HUES48 (cell line): Measurements from ENCODE around the gene UROD.
"Not testable (repeated sequence)": the region's sequence is repeated elsewhere in the genome, so short reads cannot be mapped to it uniquely, and the experiment has no call there.

ENCODE experiments used
- H3K27ac ChIP-seq: one replicate; pipeline ENCODE4 v1.7.0; 2013; ENCODE audit warnings: low read depth, low read length, inconsistent platforms
- H3K27me3 ChIP-seq: 2 replicates; pipeline ENCODE4 v1.6.1; 2013; ENCODE audit warnings: mild to moderate bottlenecking, low read length; ENCODE audit not compliant: control insufficient read depth, insufficient read depth
- H3K36me3 ChIP-seq: 2 replicates; pipeline ENCODE4 v1.6.1; 2013; ENCODE audit warnings: low read length; ENCODE audit not compliant: control insufficient read depth, insufficient read depth
- H3K4me1 ChIP-seq: 2 replicates; pipeline ENCODE4 v1.6.1; 2013; ENCODE audit warnings: mild to moderate bottlenecking, low read length; ENCODE audit not compliant: control insufficient read depth, insufficient read depth
- H3K4me3 ChIP-seq: 2 replicates; pipeline ENCODE4 v1.5.1; 2013; ENCODE audit warnings: mild to moderate bottlenecking, low read depth, low read length
- H3K9ac ChIP-seq: 2 replicates; pipeline ENCODE4 v1.6.1; 2013; ENCODE audit warnings: mild to moderate bottlenecking, low read depth, low read length, moderate library complexity
- H3K9me3 ChIP-seq: 2 replicates; pipeline ENCODE4 v1.6.1; 2013; ENCODE audit warnings: low read length; ENCODE audit not compliant: control insufficient read depth, insufficient read depth

The UROD gene

GRCh38 chr1:44995467-44996238, 16.4 kb upstream of the UROD start:
- H3K27ac ChIP-seq = no peak overlapping the region
- H3K4me3 ChIP-seq = no peak overlapping the region
- H3K36me3 ChIP-seq = no peaks in the 10 kb centered on the region
- H3K9ac ChIP-seq = no peak overlapping the region
- no peaks in the 10 kb centered on the region for H3K4me1 ChIP-seq
- H3K9me3 ChIP-seq = no peaks in the 10 kb centered on the region
- no peaks in the 10 kb centered on the region for H3K27me3 ChIP-seq

- Histone ChIP-seq H3K27ac (no peak overlapping the region), H3K27me3 (no peaks in the 10 kb centered on the region), H3K9ac (no peak overlapping the region), H3K4me1 (no peaks in the 10 kb centered on the region), H3K4me3 (no peak overlapping the region), H3K9me3 (no peaks in the 10 kb centered on the region), H3K36me3 (peaks cover 25% of the 10 kb centered on the region)
Measured at GRCh38 chr1:44999232-44999631, 12.8 kb upstream of the UROD start.

DNA sequence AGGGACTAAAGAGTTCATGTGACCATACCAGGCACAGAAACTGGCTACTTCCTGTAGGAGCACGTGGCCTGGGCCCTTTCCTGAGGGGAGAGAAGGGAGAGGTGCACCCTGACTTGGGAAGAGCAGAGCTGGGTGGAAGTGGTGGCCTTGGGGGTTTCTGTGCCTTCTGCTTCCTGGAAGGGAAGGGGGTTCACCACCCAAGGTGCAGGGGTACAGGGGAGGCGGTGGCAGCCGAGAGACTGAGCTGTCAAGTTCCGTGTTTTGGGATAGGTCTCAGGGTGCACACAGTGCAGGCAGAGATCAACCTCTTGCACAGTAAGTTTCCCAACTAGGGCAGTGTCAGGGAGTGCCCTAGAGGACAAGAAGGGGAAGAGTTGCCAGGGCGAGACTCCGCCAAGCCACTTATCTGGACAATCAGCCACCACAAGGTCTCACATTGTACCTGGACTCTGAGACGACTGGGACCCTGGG, 11.0 kb upstream of the UROD start:
- Histone ChIP-seq H3K9me3 (no peaks in the 10 kb centered on the region), H3K36me3 (peaks cover 43% of the 10 kb centered on the region), H3K9ac (no peak overlapping the region), H3K4me1 (no peaks in the 10 kb centered on the region), H3K27ac (no peak overlapping the region), H3K27me3 (no peaks in the 10 kb centered on the region), H3K4me3 (no peak overlapping the region)

DNA sequence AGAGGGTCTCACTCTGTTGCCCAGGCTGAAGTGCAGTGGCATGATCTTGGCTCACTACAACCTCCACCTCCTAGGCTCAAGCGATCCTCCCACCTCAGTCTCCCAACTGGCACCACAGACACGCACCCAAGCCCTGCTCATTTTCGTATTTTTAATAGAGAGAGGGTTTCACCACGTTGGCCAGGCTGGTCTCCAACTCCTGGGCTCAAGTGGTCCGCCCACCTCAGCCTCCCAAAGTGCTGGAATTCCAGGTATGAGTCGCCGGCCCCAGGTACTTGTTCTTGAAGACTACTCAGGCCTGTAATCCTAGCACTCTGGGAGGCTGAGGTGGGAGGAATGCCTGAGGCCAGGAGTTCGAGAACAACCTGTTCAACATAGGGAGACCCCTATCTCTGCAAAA, 10.5 kb upstream of the UROD start:
- H3K27ac ChIP-seq, H3K4me1 ChIP-seq, H3K9ac ChIP-seq, H3K9me3 ChIP-seq, H3K27me3 ChIP-seq, H3K4me3 ChIP-seq: not testable (repeated sequence)
- H3K36me3 ChIP-seq = peaks cover 46% of the 10 kb centered on the region

DNA sequence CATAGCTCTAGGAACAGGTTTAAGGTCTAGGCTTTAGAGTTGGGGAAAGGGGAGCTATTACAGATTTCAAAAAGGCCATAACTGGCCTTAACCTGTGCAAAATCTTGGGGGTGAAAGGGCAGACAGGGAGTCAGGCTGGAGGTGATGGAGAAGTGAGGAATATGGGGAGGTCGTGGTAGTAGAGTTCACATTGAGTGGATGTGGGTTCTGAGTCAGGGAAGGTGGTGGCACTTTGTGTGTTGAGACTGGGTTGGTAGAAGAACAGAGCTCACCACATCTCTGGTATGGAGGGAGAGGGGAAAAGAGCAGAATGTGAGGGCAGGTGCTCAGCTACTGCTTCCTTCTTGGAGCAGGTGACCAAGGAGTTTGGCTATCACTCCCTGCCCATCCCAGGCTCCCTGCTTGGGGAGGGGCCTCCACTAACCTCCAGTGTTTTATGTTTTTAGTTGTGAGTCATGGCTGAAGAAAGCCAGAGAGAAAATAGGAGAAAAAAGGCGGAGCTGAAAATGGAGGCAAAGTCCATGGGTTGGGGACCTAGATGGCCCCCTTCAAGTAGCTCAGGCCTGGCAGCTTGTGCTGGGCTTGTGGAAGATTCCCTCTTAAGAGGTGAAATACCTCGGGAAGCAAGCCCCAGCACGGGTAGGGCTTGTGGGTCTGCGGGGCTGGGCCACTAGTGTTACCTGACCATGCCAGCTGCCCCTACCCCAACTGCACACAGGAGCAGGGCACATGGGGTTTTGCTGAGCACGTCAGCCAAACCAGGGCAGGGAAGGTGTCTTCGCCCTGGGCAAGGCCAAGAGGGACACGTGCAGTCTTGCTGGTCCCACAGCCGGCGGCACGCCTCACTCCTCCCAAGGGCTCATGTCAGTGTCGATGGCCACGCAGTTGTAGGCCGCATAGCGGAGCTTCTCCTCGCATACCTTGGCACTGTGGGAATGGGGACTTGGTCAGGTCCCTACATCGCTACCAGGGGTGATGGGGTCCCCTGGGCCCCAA, 9.1 kb upstream of the UROD start:
- H3K4me3 ChIP-seq = no peak overlapping the region
- H3K27ac ChIP-seq = no peak overlapping the region
- H3K9ac ChIP-seq = no peak overlapping the region
- no peaks in the 10 kb centered on the region for H3K9me3 ChIP-seq
- H3K36me3 ChIP-seq = peaks cover 59% of the 10 kb centered on the region
- no peaks in the 10 kb centered on the region for H3K27me3 ChIP-seq
- H3K4me1 ChIP-seq = no peaks in the 10 kb centered on the region

DNA sequence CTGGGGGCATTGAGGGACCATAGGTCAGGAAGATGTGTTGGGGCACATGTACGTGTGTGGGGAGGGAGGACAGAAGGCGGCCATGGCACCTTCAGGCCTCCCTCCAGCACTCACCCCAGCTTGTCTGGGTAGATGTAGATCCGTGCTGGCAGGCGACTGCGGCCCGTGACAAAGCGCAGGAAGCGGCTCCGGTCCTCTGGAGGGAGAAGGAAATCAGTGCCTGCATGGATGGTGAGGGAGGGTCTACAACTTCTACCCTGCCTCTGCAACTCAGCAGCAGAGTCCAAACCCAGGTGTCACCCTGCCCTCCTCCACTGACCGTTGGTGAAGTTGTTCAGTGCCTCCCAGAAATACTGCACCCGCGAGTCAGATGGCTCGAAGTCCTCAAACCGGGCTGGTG, 8.3 kb upstream of the UROD start:
- no peak overlapping the region for H3K4me3 ChIP-seq
- no peak overlapping the region for H3K9ac ChIP-seq
- no peak overlapping the region for H3K27ac ChIP-seq
- no peaks in the 10 kb centered on the region for H3K4me1 ChIP-seq
- peaks cover 64% of the 10 kb centered on the region for H3K36me3 ChIP-seq
- no peaks in the 10 kb centered on the region for H3K27me3 ChIP-seq
- no peaks in the 10 kb centered on the region for H3K9me3 ChIP-seq

DNA sequence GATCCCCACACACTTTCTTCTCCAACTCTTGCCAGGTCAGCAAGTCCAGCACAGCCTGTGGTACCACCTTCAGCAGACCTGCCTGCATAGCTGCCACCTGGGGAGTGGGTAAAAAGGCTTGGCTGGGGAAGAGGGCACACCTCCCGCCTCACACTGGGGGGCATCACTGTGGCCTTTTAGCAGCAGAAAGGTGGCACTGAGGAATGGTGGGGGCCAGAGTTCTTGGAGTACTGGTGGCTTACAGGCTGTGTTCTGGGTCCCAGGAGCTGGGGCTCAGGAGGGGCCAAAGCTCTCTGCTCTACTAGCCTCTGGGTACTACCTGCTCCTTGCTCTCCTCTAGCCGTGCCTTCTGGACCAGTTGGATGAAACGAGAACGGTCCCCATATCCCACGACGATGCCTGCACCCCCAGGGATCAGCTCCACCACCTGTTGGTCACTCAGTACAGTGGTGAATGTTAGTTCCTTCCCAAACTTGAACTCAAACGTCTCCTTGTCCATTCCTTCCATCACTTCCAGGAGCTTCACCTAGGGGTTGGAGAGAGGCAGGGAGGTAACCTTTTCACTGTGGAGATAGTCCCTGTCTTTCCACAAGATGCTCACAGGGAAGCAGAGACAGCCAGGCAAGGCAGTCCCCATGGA, 7.7 kb upstream of the UROD start:
- H3K27me3 ChIP-seq = no peaks in the 10 kb centered on the region
- no peaks in the 10 kb centered on the region for H3K9me3 ChIP-seq
- H3K9ac ChIP-seq = no peak overlapping the region
- no peak overlapping the region for H3K27ac ChIP-seq
- no peak overlapping the region for H3K4me3 ChIP-seq
- H3K4me1 ChIP-seq = no peaks in the 10 kb centered on the region
- H3K36me3 ChIP-seq = peaks cover 70% of the 10 kb centered on the region

DNA sequence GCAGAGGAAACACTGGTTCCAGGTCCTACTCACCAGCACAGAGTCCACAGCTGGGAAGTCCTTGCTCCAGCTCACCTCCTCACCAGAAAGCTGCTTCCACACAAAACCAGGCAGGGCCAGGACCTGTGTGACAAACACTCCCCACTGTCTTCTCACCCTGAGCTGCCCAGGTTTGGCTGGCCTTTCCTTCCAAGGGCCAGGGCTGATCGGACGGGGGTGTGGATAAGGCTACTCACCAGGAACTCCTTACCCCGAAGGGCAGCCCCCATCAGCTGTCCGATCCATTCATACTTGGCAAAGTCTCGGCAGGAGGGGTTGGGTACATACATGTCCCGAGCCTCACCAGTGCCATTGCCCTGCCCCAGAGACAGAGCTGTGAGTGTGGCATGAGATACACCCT, 6.3 kb upstream of the UROD start:
- Histone ChIP-seq H3K9ac (no peak overlapping the region), H3K27me3 (no peaks in the 10 kb centered on the region)

DNA sequence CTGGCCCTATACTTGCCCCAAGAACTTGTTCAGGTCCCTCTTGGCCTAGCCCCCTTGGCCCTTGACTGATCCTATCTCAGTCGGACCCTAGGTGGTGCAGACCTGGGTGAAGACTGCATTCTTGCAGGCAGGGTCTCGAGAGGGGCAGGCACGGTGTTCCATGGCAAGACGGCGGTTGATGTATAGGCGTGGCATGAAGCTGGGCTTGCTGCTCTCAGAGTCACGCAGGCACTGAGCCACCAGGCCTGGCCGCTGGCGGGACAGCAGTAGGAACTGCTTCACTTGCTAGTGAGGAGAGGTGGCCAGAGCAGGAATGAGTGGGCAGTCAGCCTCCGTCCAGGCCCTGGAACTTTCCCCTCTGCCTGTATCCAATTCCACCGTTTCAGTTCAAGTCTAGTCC, 4.7 kb upstream of the UROD start:
- Histone ChIP-seq H3K27ac (no peak overlapping the region), H3K4me3 (no peak overlapping the region), H3K9me3 (no peaks in the 10 kb centered on the region), H3K36me3 (peaks cover 64% of the 10 kb centered on the region), H3K9ac (no peak overlapping the region), H3K4me1 (peaks cover 10% of the 10 kb centered on the region), H3K27me3 (no peaks in the 10 kb centered on the region)

More for the DNA sequence above, 6.3 kb upstream of the UROD start:
- H3K27ac ChIP-seq = no peak overlapping the region
- peaks cover 4% of the 10 kb centered on the region; the same call in 1 of the 2 replicates for H3K4me1 ChIP-seq
- no peaks in the 10 kb centered on the region for H3K9me3 ChIP-seq
- H3K36me3 ChIP-seq = peaks cover 70% of the 10 kb centered on the region
- no peak overlapping the region for H3K4me3 ChIP-seq

- Histone ChIP-seq H3K4me3 (no peak overlapping the region), H3K9ac (no peak overlapping the region), H3K9me3 (no peaks in the 10 kb centered on the region)
Measured at GRCh38 chr1:45008076-45008475, 4.0 kb upstream of the UROD start.

More at GRCh38 chr1:45008076-45008475, 4.0 kb upstream of the UROD start:
- Histone ChIP-seq H3K4me1 (peaks cover 10% of the 10 kb centered on the region), H3K27me3 (no peaks in the 10 kb centered on the region), H3K27ac (no peak overlapping the region), H3K36me3 (peaks cover 57% of the 10 kb centered on the region)
